Hindlimb muscle (tissue), 1 donor: ENCODE data around the gene MAPRE2. TPM values are rescaled to one million over a fixed set of nuclear protein-coding genes. Genes with fewer than 3 reads are reported as not detected.
"Not testable (repeated sequence)": the region's sequence is repeated elsewhere in the genome, so short reads cannot be mapped to it uniquely, and the experiment has no call there.

ENCODE experiments used
- DNase-seq: peaks from one replicate; pipeline ENCODE4 v3.0.0-alpha.2; 2013
- polyA plus RNA-seq: library from polyadenylated mRNA; unstranded; fragments of 120-200 nt; gene quantifications from one replicate; pipeline ENCODE4 v1.2.1, GENCODE V29; 2013; ENCODE audit not compliant: insufficient read length

MAPRE2 gene
- polyA plus RNA-seq, 1 donor, result 22.1 TPM

DNA sequence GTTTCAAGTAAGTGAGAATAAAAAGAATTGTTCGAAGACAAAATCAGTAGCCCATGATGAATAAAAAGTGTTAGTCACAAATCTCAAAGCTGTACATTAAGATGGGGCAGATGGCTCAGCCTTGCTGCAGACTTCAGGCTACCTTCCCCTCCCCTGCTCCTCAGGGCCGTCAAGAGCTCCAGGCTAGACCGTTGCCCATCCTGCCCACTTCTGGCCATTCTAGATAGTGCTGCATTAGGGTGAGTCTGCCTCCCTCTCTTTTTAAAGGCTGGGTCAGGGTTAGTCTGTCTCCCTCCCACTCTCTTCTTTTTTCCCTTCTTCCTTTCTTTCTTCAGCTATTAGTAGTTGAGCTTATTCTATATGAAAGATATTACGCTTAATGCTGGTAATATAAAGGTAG, 86.0 kb downstream of the MAPRE2 start:
- DNase-seq, result no peak

DNA sequence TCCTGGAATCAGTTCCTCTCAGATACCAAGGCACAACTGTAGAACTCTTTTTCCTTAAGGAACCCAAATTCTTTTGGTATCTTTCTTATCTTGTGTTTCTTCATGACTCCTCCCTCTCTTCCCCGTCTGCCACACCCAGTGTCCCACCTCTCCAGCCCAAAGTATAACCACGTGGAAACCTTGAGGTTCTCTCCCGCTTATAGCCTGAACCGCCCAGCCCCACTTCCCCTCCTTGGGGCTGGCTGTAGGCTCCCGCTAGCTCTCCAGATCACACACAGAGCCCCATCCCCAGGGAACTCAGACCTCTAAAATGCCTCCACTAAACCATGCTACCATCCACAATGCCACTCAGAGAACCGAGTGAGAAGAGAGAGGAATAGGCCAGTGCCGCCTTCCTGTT, 87.5 kb downstream of the MAPRE2 start:
- no peak for DNase-seq

DNA sequence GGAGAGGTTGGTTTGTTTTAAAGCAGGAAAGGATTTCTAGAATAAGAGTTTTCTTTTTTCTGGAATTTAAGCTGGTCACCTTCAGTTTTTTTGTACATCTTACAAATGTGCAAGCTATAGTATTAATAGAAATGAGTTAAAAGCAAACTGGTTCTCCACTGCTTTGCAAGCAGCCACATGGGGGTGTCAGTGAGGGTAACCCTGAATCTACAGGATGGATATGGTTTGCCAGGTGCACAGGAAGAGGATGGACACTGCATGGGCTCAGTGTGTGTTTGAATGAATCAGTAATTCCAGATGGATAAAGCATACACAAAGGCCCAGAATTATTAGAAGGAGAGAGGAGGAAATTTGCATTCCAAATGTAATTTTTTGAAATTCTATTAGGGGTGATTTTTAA, 89.0 kb downstream of the MAPRE2 start:
- no peak for DNase-seq

DNA sequence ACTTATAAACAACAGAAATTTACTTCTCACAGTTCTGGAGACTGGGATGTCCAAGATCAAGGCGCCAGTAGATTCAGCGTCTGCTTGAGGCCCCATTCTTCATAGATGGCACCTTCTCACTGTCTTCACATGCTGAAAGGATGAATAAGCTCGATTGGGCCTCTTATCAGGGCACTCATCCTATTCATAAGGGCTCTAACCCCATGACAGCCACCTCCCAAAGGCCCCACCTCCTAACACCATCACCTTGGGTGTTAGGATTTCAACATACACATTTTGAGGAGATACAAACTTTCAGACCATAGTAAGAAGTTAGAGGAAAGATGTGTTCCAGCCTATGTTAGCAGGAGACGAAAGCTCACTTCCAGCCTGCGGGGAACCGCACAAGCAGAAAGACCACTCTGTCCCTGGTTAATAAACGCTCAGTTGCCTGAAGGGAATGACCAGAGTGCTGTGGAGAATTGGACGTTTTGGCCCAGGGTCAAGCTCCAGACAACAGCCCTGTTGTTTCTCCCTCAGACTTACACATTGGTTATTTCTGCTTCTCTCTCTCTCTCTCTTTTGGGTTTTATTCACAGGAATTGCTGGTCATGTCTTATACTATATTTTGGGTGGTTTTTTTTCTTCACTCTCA, 90.3 kb downstream of the MAPRE2 start:
- no peak for DNase-seq

DNA sequence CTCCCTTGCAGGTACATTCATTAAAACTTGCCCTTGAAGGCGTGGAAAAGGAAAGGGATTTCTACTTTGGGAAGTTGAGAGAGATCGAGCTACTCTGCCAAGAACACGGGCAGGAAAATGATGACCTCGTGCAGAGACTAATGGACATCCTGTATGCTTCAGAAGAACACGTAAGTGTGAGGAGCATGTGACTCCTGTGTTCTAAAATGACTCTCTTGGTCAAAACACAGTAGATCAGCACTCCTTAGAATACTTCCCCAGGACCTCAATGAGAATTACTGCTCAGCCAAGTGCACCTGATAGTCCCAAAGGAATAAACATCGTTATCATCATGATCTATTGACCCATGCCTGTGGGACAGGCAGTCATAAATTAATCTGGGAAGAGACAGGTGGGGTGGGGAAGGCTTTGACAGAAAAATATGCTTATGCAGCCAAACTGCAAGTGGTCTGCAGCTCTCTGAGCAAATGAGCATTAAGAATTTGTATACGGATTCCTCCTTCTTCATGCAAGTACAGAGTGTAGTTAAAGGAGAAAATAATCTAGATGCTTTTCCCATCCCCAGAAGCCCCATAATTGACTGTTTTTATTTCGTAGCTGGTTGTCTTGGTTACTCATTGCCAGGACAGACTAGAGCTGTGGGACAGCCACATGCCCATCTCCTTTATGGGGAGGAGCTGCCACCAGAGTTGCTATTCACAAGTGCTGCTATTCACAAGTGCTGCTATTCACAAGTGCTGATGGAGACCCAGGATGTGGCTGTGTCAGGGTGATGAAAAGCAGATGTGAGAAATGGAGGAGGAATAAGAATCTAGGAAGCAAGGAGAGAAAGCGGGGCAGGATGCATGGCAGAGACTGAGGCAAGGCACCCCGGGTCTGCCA, 91.0 kb downstream of the MAPRE2 start:
- DNase-seq, result no peak

DNA sequence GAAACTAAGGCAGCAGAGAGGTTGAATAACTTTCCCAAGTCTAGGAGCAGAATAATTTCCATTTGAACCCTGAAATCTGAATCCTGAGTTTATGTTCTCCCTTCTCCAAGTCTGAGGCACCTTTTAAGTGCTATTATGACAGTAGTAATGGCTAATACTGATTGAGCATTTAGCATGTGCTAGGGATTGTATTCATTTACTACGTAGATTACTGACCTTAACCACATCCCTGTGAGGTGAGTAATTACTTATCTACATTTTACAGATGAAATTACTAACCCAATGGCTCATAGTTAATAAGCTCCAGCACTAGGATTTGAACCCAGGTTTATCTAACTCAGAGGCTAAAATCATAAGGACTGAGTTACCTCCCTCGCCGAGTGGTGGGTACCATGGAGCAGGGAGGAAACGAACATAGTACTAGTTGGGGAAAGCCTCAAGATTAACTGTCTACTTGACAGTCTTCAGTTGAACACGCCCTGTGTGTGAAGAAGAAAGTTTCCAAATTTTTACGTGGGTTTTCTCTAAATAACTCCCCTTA, 93.0 kb downstream of the MAPRE2 start:
- DNase-seq, result no peak

DNA sequence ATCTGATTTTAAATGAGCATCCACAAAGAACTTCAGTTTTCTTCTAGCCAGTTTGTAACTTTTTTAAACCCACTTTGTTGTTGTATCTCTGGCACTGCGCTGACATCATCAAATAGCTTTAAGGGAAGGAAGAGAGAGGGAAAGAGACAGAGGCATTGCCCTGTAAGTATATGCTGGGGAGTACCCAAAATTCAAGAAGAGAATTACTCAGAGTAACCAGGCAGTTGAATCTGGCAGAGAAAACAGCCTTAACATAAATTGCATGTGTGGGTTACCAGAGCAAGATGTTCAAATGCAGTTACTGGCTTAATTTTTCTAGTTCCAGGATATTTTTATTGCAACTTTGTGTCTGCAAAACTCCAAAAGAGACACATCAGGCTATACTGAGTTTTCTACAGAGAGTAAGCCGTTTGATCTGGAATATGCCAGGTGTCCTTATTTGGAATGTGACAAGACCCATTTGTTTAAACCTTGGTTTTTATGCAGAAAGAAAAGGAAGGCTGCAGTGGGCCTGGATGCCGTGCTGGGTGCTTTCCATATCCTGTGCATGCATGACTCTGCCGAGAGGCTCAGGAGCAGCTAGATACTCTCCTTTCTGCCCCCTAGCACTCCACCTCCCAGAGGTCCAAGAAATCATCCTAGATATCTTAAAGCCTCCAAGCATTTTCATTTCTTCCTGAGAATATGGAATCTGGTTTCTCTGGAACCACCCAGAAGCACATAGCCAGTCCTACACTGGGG, 93.7 kb downstream of the MAPRE2 start:
- no peak for DNase-seq

DNA sequence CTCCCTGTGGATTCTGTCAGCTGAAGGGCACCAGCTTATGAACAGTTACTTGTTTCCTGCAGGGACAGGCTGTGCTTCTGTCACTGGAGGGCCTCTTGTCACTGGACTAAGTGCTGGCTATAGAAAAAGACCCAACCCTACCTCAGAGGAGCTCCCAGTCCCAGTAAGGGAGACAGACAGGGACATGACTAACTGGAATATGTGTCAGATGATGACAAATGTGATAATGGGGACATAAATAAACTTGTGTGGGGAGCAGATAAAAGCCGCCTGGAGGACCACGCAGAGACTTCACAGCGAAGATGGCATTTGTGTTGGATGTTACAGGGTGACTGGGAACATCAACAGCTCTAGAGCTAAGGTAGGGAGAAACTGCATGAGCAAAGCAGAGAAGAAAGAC, 95.0 kb downstream of the MAPRE2 start:
- DNase-seq, result no peak

DNA sequence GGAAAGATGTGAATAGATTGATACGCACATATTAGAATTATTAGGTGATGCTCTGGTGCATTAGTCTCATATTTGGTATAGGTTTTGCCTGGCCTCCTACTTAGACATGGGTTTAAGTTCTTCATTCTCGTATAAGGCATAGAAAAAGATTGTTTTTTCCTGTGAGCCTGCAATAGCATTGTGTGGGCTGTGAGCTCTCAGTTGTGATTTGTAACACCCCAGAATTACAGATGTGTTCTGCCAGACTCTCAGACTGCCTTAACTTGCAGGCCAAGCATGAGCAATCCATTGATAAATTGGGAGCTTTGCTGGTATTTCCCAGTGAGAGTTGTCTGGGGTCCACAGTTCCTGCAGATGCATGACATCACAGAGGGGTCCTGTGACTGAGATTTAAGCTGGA, 95.7 kb downstream of the MAPRE2 start:
- no peak for DNase-seq

DNA sequence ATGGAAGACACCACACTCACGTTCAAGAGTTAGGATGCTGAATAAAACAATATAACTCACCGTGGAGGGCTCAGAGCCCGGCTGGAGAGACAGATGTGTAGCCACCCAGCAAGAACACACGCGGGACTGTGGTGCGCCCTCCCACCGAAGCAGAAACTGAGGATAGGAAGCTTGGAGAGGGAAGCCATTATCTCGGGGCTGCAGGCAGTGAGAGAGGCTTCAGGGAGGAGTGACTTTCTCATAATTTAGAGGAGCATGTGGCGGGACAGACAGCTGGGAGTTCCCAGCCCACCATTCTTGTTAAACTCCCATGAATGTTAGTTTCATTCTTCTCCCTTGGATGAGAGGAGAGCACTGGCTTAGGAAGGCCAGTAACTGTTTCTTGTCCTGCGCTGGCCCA, 96.4 kb downstream of the MAPRE2 start:
- no peak for DNase-seq

DNA sequence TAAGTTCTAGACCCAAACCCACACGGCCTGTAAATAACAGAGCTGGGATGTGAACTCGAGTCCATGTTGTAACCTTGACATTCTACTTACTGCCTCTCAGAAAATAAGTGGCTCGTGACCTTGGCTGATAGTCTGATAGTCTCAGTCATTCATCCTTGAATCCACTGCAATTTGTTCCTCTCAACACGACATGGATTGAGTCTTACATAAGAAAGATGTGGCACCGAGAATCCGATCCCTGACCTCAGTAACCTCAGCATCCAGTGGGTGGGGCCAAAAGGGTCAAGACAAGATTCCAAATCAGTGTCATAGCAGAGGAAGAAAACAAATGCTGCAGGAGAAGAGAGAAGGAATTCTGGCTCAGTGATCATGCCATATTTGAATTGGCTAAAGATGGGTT, 97.6 kb downstream of the MAPRE2 start:
- no peak for DNase-seq

DNA sequence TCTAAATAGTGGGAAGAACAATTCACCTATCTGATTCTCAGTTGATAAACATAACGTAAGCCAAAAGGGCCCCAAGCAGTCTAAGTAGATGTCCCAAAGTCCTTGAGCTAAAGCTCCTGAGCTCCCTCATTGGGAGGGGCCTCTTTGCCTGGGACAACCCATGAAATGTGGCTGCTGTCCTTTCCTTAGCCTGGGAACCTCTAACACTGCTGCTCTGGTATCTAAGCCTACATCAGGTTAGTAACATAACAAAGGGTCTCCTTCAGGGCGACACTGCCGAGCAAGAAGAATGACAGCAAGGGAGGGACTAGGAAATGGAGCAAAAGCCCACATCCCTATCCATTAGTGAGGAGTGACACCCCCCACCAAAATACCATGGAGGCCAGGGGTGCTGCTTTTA, 98.3 kb downstream of the MAPRE2 start:
- no peak for DNase-seq

DNA sequence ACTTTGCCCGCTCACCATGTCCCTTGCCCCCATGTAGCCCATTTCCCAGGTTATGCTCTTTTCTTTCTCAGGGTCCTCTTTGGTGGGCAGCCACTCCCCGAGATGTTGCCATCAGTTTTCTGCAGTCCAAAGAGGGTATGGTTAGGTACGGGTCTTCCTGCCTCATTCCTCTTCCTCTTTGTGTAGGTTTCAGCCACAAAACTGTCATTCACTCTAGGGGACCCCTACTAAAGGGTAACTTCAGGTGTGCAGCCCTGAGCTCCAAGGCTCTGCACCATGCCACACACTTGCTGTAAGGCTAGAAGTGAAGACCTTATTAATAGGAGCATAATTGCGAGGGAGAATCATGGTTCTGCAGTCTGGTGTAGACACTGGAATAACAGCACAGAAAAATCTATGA, 99.9 kb downstream of the MAPRE2 start:
- DNase-seq, result no peak

DNA sequence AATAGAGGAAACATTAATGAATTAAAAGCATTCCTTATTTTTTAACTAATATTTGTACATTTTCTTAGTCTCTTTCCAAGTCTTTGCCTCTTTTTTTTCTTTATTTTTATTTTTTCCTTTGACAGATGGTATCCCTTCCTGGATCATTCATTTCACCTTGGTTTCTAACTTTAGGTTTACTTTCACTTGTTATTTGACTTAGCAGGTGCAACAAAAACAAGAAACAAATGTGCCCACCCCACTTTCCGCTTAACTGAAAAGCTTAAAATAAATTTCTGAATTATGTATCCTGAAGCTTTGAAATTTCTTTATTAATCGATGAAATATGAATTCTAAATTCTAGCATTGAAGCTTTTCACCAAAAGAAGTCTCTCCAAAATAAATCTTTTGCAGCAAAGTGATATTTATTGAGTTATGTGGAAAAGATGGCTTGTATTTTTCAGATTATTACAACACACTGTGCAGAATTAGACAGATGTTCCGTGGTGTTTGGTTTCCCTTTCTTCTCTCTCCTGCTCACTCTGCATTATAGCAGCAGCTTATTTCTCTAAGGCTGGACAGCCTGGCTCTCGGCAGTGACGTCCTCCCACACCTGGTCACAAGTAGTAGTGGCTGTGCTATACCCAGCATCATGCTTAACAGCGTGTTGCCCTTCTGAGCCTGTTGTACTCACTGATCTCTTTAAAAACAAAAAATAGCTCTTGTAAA, 100.5 kb downstream of the MAPRE2 start:
- DNase-seq, result no peak

DNA sequence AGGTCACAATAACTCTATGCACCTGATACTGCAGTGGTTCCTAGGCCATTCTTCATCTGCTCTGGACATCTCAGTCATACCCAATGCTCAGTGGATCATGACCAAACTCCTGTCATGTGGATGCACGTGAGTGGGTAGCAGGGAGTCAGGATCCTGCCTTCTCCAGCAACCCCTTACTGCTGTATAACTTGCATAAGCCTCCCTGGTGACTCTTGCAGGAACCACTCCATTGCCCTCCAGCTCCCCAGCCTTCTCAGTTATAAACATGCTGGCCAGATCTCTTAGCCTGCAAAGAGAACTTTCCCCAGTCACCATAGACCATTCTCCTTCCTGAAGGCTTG, 101.0 kb downstream of the MAPRE2 start:
- no peak for DNase-seq

DNA sequence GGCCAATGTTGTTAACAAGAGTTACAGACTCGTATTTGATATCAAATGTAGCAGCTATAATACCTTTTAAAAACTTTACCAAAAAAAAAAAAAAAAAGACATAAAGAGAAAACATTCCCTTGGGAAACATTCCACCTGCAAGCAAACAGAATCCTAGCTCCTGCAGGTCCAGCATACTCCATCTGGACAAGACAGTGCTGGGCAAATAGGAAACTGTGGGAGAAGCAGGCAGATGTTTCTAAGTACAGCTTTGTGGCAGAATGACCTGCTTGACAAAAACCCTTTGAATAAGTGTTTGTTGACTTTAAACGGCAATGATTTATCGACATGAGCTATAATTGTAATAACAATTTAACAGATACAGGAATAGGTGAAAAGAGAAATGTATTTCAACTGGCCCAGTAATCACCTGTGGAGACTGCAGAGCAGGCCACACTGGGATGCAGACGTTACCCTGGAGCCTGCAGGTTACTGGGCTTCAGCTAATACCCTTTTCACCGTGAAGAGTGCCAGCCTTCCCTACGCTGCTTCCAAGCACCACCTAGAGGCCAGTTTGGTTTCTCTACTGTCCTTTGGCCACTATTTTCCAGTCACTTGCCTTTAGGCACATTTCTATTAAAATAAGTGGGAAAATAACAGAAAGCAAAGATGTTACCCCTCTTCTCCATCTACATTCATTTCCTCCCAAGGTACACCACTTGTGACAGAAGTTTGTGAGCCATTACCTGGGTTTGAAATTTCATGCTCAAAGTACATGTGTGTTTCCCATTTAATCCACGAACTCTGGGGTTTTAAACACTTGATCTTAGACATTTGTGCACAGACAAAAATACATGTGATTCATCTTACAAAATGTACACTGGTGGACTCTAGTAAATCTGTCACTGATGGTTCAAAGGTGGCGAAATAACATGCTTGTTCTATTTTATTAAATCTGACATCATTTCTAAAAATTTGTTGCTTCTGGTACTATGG, 102.7 kb downstream of the MAPRE2 start:
- peak; percentile 36 for DNase-seq

DNA sequence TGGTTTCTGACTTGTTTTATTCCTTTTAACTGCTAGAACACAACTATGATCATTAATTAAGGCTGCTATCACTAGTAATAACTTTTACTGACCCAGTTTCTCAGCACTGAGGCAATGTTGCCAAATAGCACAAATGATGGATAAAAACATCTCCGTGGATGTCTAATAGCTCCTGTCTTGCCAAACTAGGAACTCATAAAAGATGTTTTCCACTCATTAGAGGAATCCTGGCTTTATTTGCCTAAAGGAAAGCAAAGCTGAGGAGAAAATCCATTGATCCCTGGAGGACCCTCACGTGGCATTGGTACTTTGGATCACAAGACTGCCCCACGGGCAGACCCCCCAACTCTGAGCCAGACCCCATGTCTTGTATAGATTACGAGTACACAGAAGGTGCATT, 103.5 kb downstream of the MAPRE2 start:
- peak; percentile 50 for DNase-seq

DNA sequence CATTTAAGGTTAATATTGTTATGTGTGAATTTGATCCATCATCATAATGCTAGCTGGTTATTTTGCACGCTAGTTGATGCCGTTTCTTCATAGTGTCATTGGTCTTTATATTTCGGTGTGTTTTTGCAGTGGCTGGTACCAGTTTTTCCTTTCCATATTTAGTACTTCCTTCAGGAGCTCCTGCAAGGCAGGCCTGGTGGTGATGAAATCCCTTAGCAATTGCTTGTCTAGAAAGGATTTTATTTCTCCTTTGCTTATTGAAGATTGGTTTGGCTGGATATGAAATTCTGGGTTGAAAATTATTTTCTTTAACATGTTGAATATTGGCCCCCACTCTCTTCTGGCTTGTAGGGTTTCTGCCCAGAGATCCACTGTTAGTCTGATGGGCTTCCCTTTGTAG, 109.0 kb downstream of the MAPRE2 start:
- DNase-seq, result not testable (repeated sequence)

DNA sequence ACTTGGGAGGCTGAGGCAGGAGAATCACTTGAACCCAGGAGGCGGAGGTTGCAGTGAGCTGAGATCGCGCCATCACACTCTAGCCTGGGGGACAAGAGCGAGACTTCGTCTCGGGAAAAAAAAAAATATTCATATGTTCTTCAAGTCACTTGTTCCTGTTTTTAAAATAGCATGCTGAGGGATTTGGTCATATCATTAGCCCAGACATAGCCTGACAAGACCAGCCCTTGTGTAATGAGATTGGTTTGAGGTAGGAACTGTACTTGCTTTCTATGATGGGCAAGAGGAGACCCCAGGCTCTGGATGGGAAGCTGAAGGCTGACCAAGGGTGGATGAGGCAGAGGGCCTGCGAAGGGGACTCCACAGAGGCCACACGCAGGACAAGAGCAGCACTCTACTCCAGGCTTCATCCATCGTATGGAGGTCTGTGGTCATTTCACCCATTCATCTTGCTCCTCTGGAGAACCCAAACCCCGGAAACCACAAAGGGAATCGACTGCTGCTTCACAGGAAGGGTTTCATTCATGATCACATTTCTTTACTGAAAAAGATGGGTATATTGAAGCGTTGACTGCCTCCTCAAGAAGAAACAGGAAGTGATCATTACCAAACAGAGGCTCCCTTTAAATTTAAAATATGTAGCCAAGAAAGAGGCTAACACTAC, 112.5 kb downstream of the MAPRE2 start:
- DNase-seq, result no peak

DNA sequence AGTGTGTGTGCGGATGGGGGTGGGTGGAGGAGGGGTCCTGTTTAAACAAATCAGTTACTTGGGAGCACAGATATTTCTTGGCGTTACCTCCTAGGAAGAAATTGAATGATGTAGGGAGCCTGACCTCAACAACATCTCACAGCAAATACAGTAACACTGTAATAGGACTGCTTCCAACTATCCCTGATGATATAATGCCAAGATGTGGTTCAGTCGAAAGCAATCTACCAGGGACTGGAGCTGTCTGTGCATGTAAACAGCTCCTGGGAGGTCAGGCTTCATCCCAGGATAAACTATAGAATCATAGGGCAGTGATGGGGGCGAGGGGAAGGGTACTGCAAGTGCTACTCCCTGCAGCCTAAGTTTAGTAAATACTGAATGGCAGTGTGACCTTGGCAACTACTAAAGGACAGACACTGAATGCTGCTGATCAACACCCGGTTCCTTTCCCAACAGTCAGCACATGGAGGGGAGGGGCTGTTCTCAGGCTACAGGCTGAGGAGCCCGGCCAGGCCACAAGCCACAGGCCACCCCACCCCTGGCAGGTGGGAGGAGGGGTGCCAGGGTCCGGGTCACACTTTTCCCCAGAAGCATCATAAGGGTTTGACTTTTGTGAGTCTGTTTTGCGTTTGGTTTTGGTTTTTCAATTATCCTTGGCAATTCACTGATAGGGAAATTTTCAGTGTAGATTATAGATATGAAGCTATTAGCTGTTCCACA, 114.3 kb downstream of the MAPRE2 start:
- DNase-seq, result no peak
